Aortic smooth muscle cell (primary cell): ENCODE data around the gene RHOB. TPM values are rescaled to one million over a fixed set of nuclear protein-coding genes. Genes with fewer than 3 reads are reported as not detected.

Experiments
- total RNA-seq: library from RNA; depleted of rRNA; stranded (reverse); fragments of >200 nt; gene quantifications from 2 replicates; pipeline ENCODE4 v1.2.3, GENCODE V29; 2014

Gene RHOB
- 98.0 and 168 TPM in 2 replicates for total RNA-seq

GRCh38 chr2:20446917-20447436, at the start of gene RHOB:
RHOB (plus strand) TSS chr2:20447074; CDS start chr2:20447466, 392 bp downstream.

Other genes starting within 250 kb of the RHOB start
- gene SDC1, start 221.9 kb upstream of the RHOB start, total RNA-seq, result 4.6 and 5.3 TPM in 2 replicates
- gene PUM2, start 96.2 kb upstream of the RHOB start, total RNA-seq, result 26.4 and 34.6 TPM in 2 replicates
- 23.9 and 29.9 TPM in 2 replicates for gene HS1BP3, start 204.0 kb downstream of the RHOB start, total RNA-seq
- gene GDF7, start 220.1 kb downstream of the RHOB start, total RNA-seq, result 1.3 and 6.2 TPM in 2 replicates